Keratinocyte (primary cell): ENCODE results near the gene ZNF496. TPM values are rescaled to one million over a fixed set of nuclear protein-coding genes. Genes with fewer than 3 reads are reported as not detected.

ENCODE experiments used
- DNase-seq: peaks from one replicate; pipeline ENCODE4 v3.0.0-alpha.2; 2011; ENCODE audit warnings: low read depth, missing footprints, low spot score
- FAIRE-seq: peaks from 2 replicates; lab custom pipeline; 2011; peaks lifted over from hg19 to GRCh38; lab: Jason Lieb, UNC
- H2AFZ ChIP-seq: 2 replicates; pipeline ENCODE4 v1.6.0; 2012; ENCODE audit warnings: low read length, control low read depth, inconsistent platforms; ENCODE audit not compliant: control insufficient read depth
- H3K27ac ChIP-seq: 2 replicates; pipeline ENCODE4 v1.5.1; 2011; ENCODE audit warnings: low read length; ENCODE audit not compliant: control insufficient read depth, insufficient read depth
- H3K27me3 ChIP-seq: 3 replicates; pipeline ENCODE4 v1.6.0; 2011; ENCODE audit warnings: low read length; ENCODE audit not compliant: control insufficient read depth, insufficient read depth; ENCODE audit errors: extremely low read depth
- H3K36me3 ChIP-seq, 2 experiments: 2 replicates in 1 of 2; 3 replicates in 1 of 2; pipeline ENCODE4 v1.5.1; 2011; ENCODE audit warnings: low read length in 2 of 2, mild to moderate bottlenecking in 1 of 2; ENCODE audit not compliant: control insufficient read depth in 2 of 2, insufficient read depth in 2 of 2; ENCODE audit errors: extremely low read depth in 1 of 2
- H3K4me1 ChIP-seq: 3 replicates; pipeline ENCODE4 v1.5.1; 2011; ENCODE audit warnings: low read length; ENCODE audit not compliant: control insufficient read depth, insufficient read depth; ENCODE audit errors: extremely low read depth
- H3K4me2 ChIP-seq: 3 replicates; pipeline ENCODE4 v1.6.0; 2011; ENCODE audit warnings: low read depth, low read length; ENCODE audit not compliant: control insufficient read depth, insufficient read depth; ENCODE audit errors: extremely low read depth
- H3K4me3 ChIP-seq, 3 experiments: fragments of 200-600 bp in 1 of 3; sonication (generic) in 1 of 3; 2 replicates in 2 of 3; 3 replicates in 1 of 3; pipeline ENCODE4 v1.5.1; 2011 to 2016; ENCODE audit warnings: low read length in 3 of 3, mild to moderate bottlenecking in 3 of 3, control low read depth in 2 of 3, inconsistent platforms in 1 of 3, low read depth in 1 of 3, mixed read lengths in 1 of 3, mixed run types in 1 of 3, moderate library complexity in 1 of 3; ENCODE audit not compliant: control insufficient read depth in 2 of 3, insufficient read depth in 2 of 3; ENCODE audit errors: extremely low read depth in 1 of 3
- H3K79me2 ChIP-seq: 2 replicates; pipeline ENCODE4 v1.6.0; 2012; ENCODE audit warnings: low read length; ENCODE audit not compliant: control insufficient read depth, insufficient read depth
- H3K9ac ChIP-seq: 3 replicates; pipeline ENCODE4 v1.6.0; 2011; ENCODE audit warnings: low read length; ENCODE audit not compliant: control insufficient read depth, insufficient read depth; ENCODE audit errors: extremely low read depth
- H3K9me1 ChIP-seq: 3 replicates; pipeline ENCODE4 v1.6.0; 2011; ENCODE audit warnings: low read length; ENCODE audit not compliant: control insufficient read depth, insufficient read depth; ENCODE audit errors: extremely low read depth
- H3K9me3 ChIP-seq: 2 replicates; pipeline ENCODE4 v1.5.1; 2012; ENCODE audit warnings: low read depth, low read length; ENCODE audit not compliant: control insufficient read depth
- H4K20me1 ChIP-seq: 3 replicates; pipeline ENCODE4 v1.6.0; 2011; ENCODE audit warnings: low read length; ENCODE audit not compliant: control insufficient read depth, insufficient read depth; ENCODE audit errors: extremely low read depth
- EZH2 ChIP-seq: IDR thresholded peaks from one replicate; pipeline ENCODE4 v1.6.1; 2012; ENCODE audit warnings: inconsistent platforms, mild to moderate bottlenecking, low read length, moderate library complexity
- dilution Hi-C: fragments of 300-500 bp; cut with MboI; formaldehyde crosslinking; loops from one replicate; pipeline ENCODE4 v1.7.0; 2020; ENCODE audit warnings: low sequenced_read_pairs; ENCODE audit not compliant: extremely low pct_ligation_motif_present
- polyA plus RNA-seq, 5 experiments: library from polyadenylated mRNA; depleted of rRNA in 3 of 5; stranded (reverse) in 3 of 5; stranded (forward) in 1 of 5; unstranded in 1 of 5; fragments of >200 nt; gene quantifications; 1 replicate in 1 of 5; 2 replicates in 3 of 5; 3 replicates in 1 of 5; pipeline versions ENCODE4 v1.2.1 to v1.2.3, GENCODE V29; 2011 to 2012; ENCODE audit warnings: missing spikeins in 2 of 5, low read depth in 1 of 5, low replicate concordance in 1 of 5
- TF ChIP-seq, protein P1 (sequence below), 3 experiments: IDR thresholded peaks in 1 of 3; conservative IDR thresholded peaks in 1 of 3; optimal IDR thresholded peaks in 1 of 3; 2 replicates in 2 of 3; 3 replicates in 1 of 3; pipeline versions ENCODE3 to v1.5.1; 2011; ENCODE audit warnings: low read length in 3 of 3, mild to moderate bottlenecking in 3 of 3, moderate library complexity in 2 of 3, control low read depth in 1 of 3, inconsistent platforms in 1 of 3; ENCODE audit not compliant: insufficient read depth in 2 of 3; ENCODE audit errors: extremely low read depth in 1 of 3

The ZNF496 gene
- polyA plus RNA-seq, 1 donor (not counting 4 experiments of a cell fraction or from before 2014, with no cell fraction given), result 8.9 TPM

DNA sequence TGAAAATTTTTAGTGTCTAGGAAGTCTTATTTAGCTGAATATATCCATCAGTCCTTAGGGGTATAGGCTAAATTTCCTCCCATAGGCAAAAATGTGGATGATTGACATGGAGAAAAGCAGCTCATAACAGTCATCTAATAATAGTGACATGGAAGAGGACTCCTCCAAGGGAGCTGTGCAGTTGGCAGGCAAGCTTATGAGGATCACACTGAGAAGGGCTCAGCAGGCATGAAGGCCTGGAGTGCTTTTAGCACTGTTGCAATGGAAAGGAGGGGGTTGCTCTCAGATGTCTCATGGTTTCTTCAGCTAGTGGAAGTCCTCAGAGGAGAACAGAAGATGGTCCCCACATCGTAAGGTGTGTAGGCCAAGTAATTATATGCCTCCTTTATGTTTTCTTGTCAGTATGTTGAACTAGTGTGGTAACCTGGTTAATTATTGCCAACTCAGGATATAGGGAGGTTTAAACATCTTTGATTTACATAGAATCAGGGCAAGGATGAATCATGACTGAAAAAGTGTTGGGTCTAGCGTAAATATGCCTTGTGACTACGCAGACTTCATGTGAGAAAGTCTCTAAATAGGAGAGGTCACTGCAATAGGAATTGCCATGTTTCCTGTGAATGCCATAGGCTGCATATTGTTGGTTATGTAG, 56.9 kb downstream of the ZNF496 start:
- H3K79me2 ChIP-seq, result no peaks in the 10 kb centered on the region
- TF ChIP-seq EZH2, result no peak
- no peaks in the 10 kb centered on the region for H3K36me3 ChIP-seq
- FAIRE-seq (no peak), DNase-seq (no peak)
- dilution Hi-C loops, result no loop called here
- no peaks in the 10 kb centered on the region for H3K4me1 ChIP-seq
- no peak overlapping the region for H3K4me2 ChIP-seq
- no peak overlapping the region for H3K27ac ChIP-seq
- H3K27me3 ChIP-seq, result no peaks in the 10 kb centered on the region
- H4K20me1 ChIP-seq, result no peaks in the 10 kb centered on the region
- H3K4me3 ChIP-seq, result no peak overlapping the region
- H3K9ac ChIP-seq, result no peak overlapping the region
- no peaks in the 10 kb centered on the region for H3K9me1 ChIP-seq
- no peak overlapping the region for H2AFZ ChIP-seq
- no peaks in the 10 kb centered on the region for H3K9me3 ChIP-seq

DNA sequence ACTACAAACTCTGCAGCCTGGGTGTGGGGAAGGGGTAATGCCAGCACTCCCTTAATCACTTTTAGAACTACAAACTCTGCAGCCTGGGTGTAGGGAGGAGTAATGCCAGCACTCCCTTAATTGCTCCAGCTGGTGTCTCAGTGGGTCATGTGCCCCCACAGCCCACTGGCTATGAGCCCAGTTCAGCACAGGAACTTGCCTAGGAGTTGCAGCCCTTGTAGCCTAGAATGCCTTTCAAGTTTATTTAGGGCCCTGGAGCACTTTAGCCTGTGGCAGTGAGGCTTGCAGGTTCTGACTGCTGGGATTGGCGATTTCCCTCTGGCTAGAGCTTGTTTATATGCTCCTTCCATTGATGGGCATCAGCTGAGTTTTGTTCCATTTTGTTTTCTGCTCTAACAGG, 58.7 kb downstream of the ZNF496 start:
- Histone ChIP-seq H3K4me1 (no peaks in the 10 kb centered on the region), H2AFZ (no peak overlapping the region), H3K9ac (no peak overlapping the region), H3K4me3 (no peak overlapping the region), H3K4me2 (no peak overlapping the region), H3K27ac (no peak overlapping the region), H3K79me2 (no peaks in the 10 kb centered on the region), H4K20me1 (no peaks in the 10 kb centered on the region), H3K9me3 (no peaks in the 10 kb centered on the region), H3K27me3 (no peaks in the 10 kb centered on the region), H3K9me1 (no peaks in the 10 kb centered on the region), H3K36me3 (no peaks in the 10 kb centered on the region)
- no peak for DNase-seq
- FAIRE-seq, result no peak
- TF ChIP-seq EZH2, result no peak
- dilution Hi-C loops, result no loop called here

DNA sequence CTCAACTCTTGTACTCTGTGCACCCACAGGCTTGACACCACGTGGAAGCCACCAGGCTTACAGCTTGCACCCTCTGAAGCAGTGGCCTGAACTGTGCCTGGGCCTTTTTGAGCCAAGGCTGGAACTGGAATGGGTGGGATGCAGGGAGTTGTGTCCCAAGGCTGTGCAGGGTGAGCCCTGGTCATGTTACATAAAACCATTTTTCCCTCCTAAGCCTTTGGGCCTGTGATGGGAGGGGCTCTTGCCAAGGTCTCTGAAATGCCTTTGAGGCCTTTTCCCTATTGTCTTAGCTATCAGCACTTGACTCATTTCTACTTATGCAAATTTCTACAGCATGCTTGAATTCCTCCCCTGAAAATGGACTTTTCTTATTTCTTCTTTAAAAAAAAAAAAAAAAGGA, 61.7 kb downstream of the ZNF496 start:
- Histone ChIP-seq H3K4me1 (no peaks in the 10 kb centered on the region), H3K4me3 (no peak overlapping the region), H2AFZ (no peak overlapping the region), H3K27ac (no peak overlapping the region), H4K20me1 (no peaks in the 10 kb centered on the region), H3K36me3 (no peaks in the 10 kb centered on the region), H3K9me1 (no peaks in the 10 kb centered on the region), H3K79me2 (no peaks in the 10 kb centered on the region), H3K9ac (no peak overlapping the region), H3K27me3 (no peaks in the 10 kb centered on the region), H3K4me2 (no peak overlapping the region), H3K9me3 (no peaks in the 10 kb centered on the region)
- no peak for TF ChIP-seq EZH2
- TF ChIP-seq, protein P1, sequence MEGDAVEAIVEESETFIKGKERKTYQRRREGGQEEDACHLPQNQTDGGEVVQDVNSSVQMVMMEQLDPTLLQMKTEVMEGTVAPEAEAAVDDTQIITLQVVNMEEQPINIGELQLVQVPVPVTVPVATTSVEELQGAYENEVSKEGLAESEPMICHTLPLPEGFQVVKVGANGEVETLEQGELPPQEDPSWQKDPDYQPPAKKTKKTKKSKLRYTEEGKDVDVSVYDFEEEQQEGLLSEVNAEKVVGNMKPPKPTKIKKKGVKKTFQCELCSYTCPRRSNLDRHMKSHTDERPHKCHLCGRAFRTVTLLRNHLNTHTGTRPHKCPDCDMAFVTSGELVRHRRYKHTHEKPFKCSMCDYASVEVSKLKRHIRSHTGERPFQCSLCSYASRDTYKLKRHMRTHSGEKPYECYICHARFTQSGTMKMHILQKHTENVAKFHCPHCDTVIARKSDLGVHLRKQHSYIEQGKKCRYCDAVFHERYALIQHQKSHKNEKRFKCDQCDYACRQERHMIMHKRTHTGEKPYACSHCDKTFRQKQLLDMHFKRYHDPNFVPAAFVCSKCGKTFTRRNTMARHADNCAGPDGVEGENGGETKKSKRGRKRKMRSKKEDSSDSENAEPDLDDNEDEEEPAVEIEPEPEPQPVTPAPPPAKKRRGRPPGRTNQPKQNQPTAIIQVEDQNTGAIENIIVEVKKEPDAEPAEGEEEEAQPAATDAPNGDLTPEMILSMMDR (optimal IDR thresholded peaks at IDR 0.05 in 1 of 3, IDR thresholded peaks at IDR 0.05 in 1 of 3, conservative IDR thresholded peaks at IDR 0.05 in 1 of 3; ENCODE audit: extremely low read depth in 1 of 3, insufficient read depth in 2 of 3, low read length in 3 of 3), result no peak
- DNase-seq (no peak), FAIRE-seq (no peak)
- dilution Hi-C loops, result no loop called here
